ENCODE data around the gene CHST15.

The CHST15 gene

GRCh38 chr10:123994417-123995081, 98.8 kb downstream of the CHST15 start:
- DNase-seq = peak in 1 of 2 experiments; percentile 35

GRCh38 chr10:123993534-123994416, 99.6 kb downstream of the CHST15 start:
- no peak for DNase-seq

- no peak for DNase-seq
These were observed 101.5 kb downstream of the CHST15 start for GRCh38 chr10:123991611-123992570.

- no peak for DNase-seq
These were observed 102.5 kb downstream of the CHST15 start for GRCh38 chr10:123990889-123991288.

GRCh38 chr10:123988694-123989093, 104.7 kb downstream of the CHST15 start:
- no peak for DNase-seq

- DNase-seq = no peak
These were observed 106.7 kb downstream of the CHST15 start for GRCh38 chr10:123986736-123987135.

- peak in 1 of 2 experiments; percentile 70 for DNase-seq
These were observed 119.0 kb downstream of the CHST15 start for GRCh38 chr10:123974406-123974805.

- no peak for DNase-seq
These were observed 120.7 kb downstream of the CHST15 start for GRCh38 chr10:123972481-123973401.

- DNase-seq = no peak
These were observed 122.5 kb downstream of the CHST15 start for GRCh38 chr10:123970927-123971286.

GRCh38 chr10:123970207-123970926, 123.0 kb downstream of the CHST15 start:
- DNase-seq = no peak

- DNase-seq = peak in 1 of 2 experiments; percentile 13
These were observed 125.7 kb downstream of the CHST15 start for GRCh38 chr10:123967626-123968243.

- no peak for DNase-seq
These were observed 126.5 kb downstream of the CHST15 start for GRCh38 chr10:123966896-123967231.

- DNase-seq = no peak
These were observed 127.2 kb downstream of the CHST15 start for GRCh38 chr10:123965973-123966895.

- no peak for DNase-seq
These were observed 128.4 kb downstream of the CHST15 start for GRCh38 chr10:123964953-123965352.

GRCh38 chr10:123962756-123963530, 130.5 kb downstream of the CHST15 start:
- DNase-seq = no peak

- no peak for DNase-seq
These were observed 135.2 kb downstream of the CHST15 start for GRCh38 chr10:123958241-123958640.

Measured in SW 1271 (cell line).